Lung (tissue), 12 donors: ENCODE measurements around the gene PRRX2. TPM values are rescaled to one million over a fixed set of nuclear protein-coding genes. Genes with fewer than 3 reads are reported as not detected.

Experiments used
- ATAC-seq: fragments of 200-7000 bp; cut with Tn5 transposase; one replicate; pipeline ENCODE4 v1.9.1; 2020; ENCODE audit warnings: moderate number of reproducible peaks; ENCODE audit not compliant: insufficient read depth, low FRiP score
- DNase-seq, 3 donors: peaks; one replicate each; pipeline ENCODE4 v3.0.0-alpha.2; 2013 to 2017
- H3K27ac ChIP-seq, 2 donors: one replicate each; pipeline ENCODE4 v1.5.1; 2013; ENCODE audit warnings: mild to moderate bottlenecking in 2 of 2, moderate library complexity in 2 of 2, control low read depth in 1 of 2, inconsistent platforms in 1 of 2, low read depth in 1 of 2, low read length in 1 of 2
- H3K27me3 ChIP-seq, 3 donors: one replicate each; pipeline ENCODE4 v1.5.1; 2013; ENCODE audit warnings: low read length in 2 of 3; ENCODE audit not compliant: control insufficient read depth in 3 of 3, insufficient read depth in 3 of 3
- H3K36me3 ChIP-seq, 4 donors: one replicate each; pipeline ENCODE4 v1.5.1; 2013; ENCODE audit warnings: low read length in 4 of 4, mild to moderate bottlenecking in 1 of 4, moderate library complexity in 1 of 4; ENCODE audit not compliant: control insufficient read depth in 4 of 4, insufficient read depth in 4 of 4
- H3K4me1 ChIP-seq, 5 donors: one replicate each; pipeline ENCODE4 v1.5.1; 2013; ENCODE audit warnings: low read length in 5 of 5, mild to moderate bottlenecking in 2 of 5, moderate library complexity in 1 of 5; ENCODE audit not compliant: control insufficient read depth in 5 of 5, insufficient read depth in 5 of 5
- H3K4me3 ChIP-seq: one replicate; pipeline ENCODE4 v1.5.1; 2013; ENCODE audit warnings: mild to moderate bottlenecking, control low read depth, moderate library complexity
- H3K9ac ChIP-seq, 2 donors: one replicate each; pipeline ENCODE4 v1.5.1; 2013; ENCODE audit warnings: low read length in 2 of 2, control low read depth in 1 of 2; ENCODE audit not compliant: insufficient read depth in 1 of 2
- H3K9me3 ChIP-seq, 4 donors: one replicate each; pipeline ENCODE4 v1.5.1; 2013; ENCODE audit warnings: low read length in 3 of 4, mild to moderate bottlenecking in 1 of 4, moderate library complexity in 1 of 4; ENCODE audit not compliant: control insufficient read depth in 4 of 4, insufficient read depth in 3 of 4
- CTCF ChIP-seq: IDR thresholded peaks from 2 replicates; pipeline ENCODE4 v1.5.1; 2012; ENCODE audit warnings: mild to moderate bottlenecking; ENCODE audit errors: control extremely low read depth, extremely low read depth
- WGBS, 2 donors: extraction: QIAGEN DNeasy Blood & Tissue Kit; methylation state at CpG; one replicate each; pipeline ENCODE4 v1.1.7; 2013; 5-methylcytosine and 5-hydroxymethylcytosine counted together
- polyA plus RNA-seq, 2 donors: library from polyadenylated mRNA; stranded (reverse); fragments of 200-250 nt; gene quantifications; one replicate each; pipeline ENCODE4 v1.2.1, GENCODE V29; 2013
- total RNA-seq, 2 donors: library from RNA; depleted of rRNA in 1 of 2; stranded (reverse); fragments of >200 nt in 1 of 2; gene quantifications; one replicate each; pipeline ENCODE4 v1.2.1, GENCODE V29; 2014 to 2021
- donor health status: control.
- donor health status: control.
- donor health status: Bipolar disorder and iron deficiency.
- donor health status: healthy.
- donor health status: DM: yes; HTN: yes; CAD: no.

The PRRX2 gene
- total and polyA plus RNA-seq, 4 donors = 2.2 to 3.8 (median 3.5) TPM

- no peak for DNase-seq
- no peaks in the 10 kb centered on the region for H3K36me3 ChIP-seq
- no peak for ATAC-seq
- H3K27me3 ChIP-seq = peaks cover 0 to 18% (median 0%) of the 10 kb centered on the region in 3 donors
- no peak overlapping the region for H3K4me3 ChIP-seq
- H3K9me3 ChIP-seq = no peaks in the 10 kb centered on the region
- peaks cover 0 to 32% (median 11%) of the 10 kb centered on the region in 5 donors for H3K4me1 ChIP-seq
- no peak overlapping the region for H3K9ac ChIP-seq
- WGBS, 2 donors = 87% methylated on average over 5 of the region's 5 CpGs
- no peak for TF ChIP-seq CTCF
- no peak overlapping the region for H3K27ac ChIP-seq
Measured at GRCh38 chr9:129701549-129701948, 36.1 kb downstream of the PRRX2 start.

GRCh38 chr9:129702589-129703520 is 37.4 kb downstream of the PRRX2 start:
- Histone ChIP-seq H3K9ac (no peak overlapping the region), H3K27ac (peak overlapping the region in 1 of 2 donors; percentile 0), H3K27me3 (peaks cover 0 to 12% (median 0%) of the 10 kb centered on the region in 3 donors), H3K9me3 (no peaks in the 10 kb centered on the region), H3K36me3 (no peaks in the 10 kb centered on the region), H3K4me3 (no peak overlapping the region), H3K4me1 (peaks cover 0 to 22% (median 9%) of the 10 kb centered on the region in 5 donors)
- TF ChIP-seq CTCF = no peak
- WGBS, 2 donors = 46 to 71% methylated on average over 19 of the region's 19 CpGs
- ATAC-seq = peak; percentile 66
- DNase-seq = peak; percentile 74 to 90 (median 81)

- 64 to 78% methylated on average over 17 of the region's 17 CpGs for WGBS, 2 donors
- peaks cover 0 to 22% (median 9%) of the 10 kb centered on the region in 5 donors for H3K4me1 ChIP-seq
- DNase-seq = no peak
Measured at GRCh38 chr9:129703667-129704355, 38.4 kb downstream of the PRRX2 start.

More at GRCh38 chr9:129703667-129704355, 38.4 kb downstream of the PRRX2 start:
- no peak overlapping the region for H3K9ac ChIP-seq
- no peaks in the 10 kb centered on the region for H3K9me3 ChIP-seq
- H3K27ac ChIP-seq = peak overlapping the region in 1 of 2 donors; percentile 60
- no peak for TF ChIP-seq CTCF
- H3K4me3 ChIP-seq = no peak overlapping the region
- H3K27me3 ChIP-seq = peaks cover 0 to 7% (median 0%) of the 10 kb centered on the region in 3 donors
- no peaks in the 10 kb centered on the region for H3K36me3 ChIP-seq
- ATAC-seq = no peak
